HepG2 (cell line): ENCODE data around the gene SOX13. TPM values are rescaled to one million over a fixed set of nuclear protein-coding genes. Genes with fewer than 3 reads are reported as not detected.
"Not testable (repeated sequence)": the region's sequence is repeated elsewhere in the genome, so short reads cannot be mapped to it uniquely, and the experiment has no call there.

ENCODE experiments used
- ATAC-seq: fragments of 200-7000 bp; cut with Tn5 transposase; 3 replicates; pipeline ENCODE4 v1.9.1; 2020; ENCODE audit warnings: mild to moderate bottlenecking, moderate library complexity
- BruUV-seq: library from RNA; stranded (reverse); fragments of 400-500 nt; replicated peaks from 2 replicates; lab custom pipeline; 2021; lab: Mats Ljungman, UMichigan
- CTCF ChIA-PET: fragments of 300-600 bp; formaldehyde crosslinking; extraction: SDS; loops from one replicate; lab custom pipeline; 2021; ENCODE audit warnings: low total read pairs, inconsistent platforms, low intra/inter-chr PET ratio; lab: Yijun Ruan, JAX
- POLR2A ChIA-PET: fragments of 350-600 bp; sonication (Branson Sonifier 250); formaldehyde crosslinking; loops from one replicate; lab custom pipeline; 2020; ENCODE audit warnings: antibody characterized with exemption, inconsistent platforms; lab: Yijun Ruan, JAX
- DNase-seq: peaks from one replicate; pipeline ENCODE4 v3.0.0-alpha.2; 2015; ENCODE audit warnings: low spot score
- FAIRE-seq: peaks from 3 replicates; lab custom pipeline; 2011; peaks lifted over from hg19 to GRCh38; lab: Jason Lieb, UNC
- H2AFZ ChIP-seq: one replicate; pipeline ENCODE4 v1.6.1; 2011; ENCODE audit warnings: low read length, inconsistent platforms
- H3K27ac ChIP-seq: fragments of 300-600 bp; 3 replicates; pipeline ENCODE4 v1.8.0; 2011; ENCODE audit warnings: mixed run types, mild to moderate bottlenecking, mixed read lengths, low read length, inconsistent platforms; ENCODE audit not compliant: insufficient read depth; ENCODE audit errors: extremely low read length
- H3K27me3 ChIP-seq, 2 experiments: fragments of 200-600 bp in 1 of 2; 2 replicates in 1 of 2; 3 replicates in 1 of 2; pipeline versions ENCODE4 v1.6.0 to v1.8.0; 2011; ENCODE audit warnings: low read length in 2 of 2, mild to moderate bottlenecking in 2 of 2, moderate library complexity in 2 of 2, inconsistent platforms in 1 of 2; ENCODE audit not compliant: insufficient read depth in 2 of 2, control insufficient read depth in 1 of 2
- H3K36me3 ChIP-seq, 2 experiments: fragments of 200-600 bp in 1 of 2; replicated peaks in 1 of 2; 2 replicates in 1 of 2; 3 replicates in 1 of 2; pipeline versions ENCODE4 v1.5.1 to v1.8.0; 2011; ENCODE audit warnings: low read length in 2 of 2, inconsistent platforms in 1 of 2; ENCODE audit not compliant: insufficient read depth in 2 of 2, control insufficient read depth in 1 of 2
- H3K4me1 ChIP-seq: 2 replicates; pipeline ENCODE4 v1.5.1; 2012; ENCODE audit warnings: low read length, inconsistent platforms; ENCODE audit not compliant: insufficient read depth
- H3K4me2 ChIP-seq: 2 replicates; pipeline ENCODE4 v1.6.0; 2011; ENCODE audit warnings: low read depth, low read length, inconsistent platforms
- H3K4me3 ChIP-seq, 3 experiments: fragments of 200-600 bp in 1 of 3; sonication (generic), shearing (Covaris generic) in 1 of 3; replicated peaks in 1 of 3; 2 replicates each; pipeline ENCODE4 v1.5.1; 2011 to 2016; ENCODE audit warnings: low read length in 3 of 3, inconsistent platforms in 2 of 3, low read depth in 2 of 3, mild to moderate bottlenecking in 2 of 3, control low read depth in 1 of 3, mixed read lengths in 1 of 3; ENCODE audit not compliant: insufficient read depth in 1 of 3
- H3K79me2 ChIP-seq: one replicate; pipeline ENCODE4 v1.6.1; 2011; ENCODE audit warnings: low read length, inconsistent platforms; ENCODE audit not compliant: insufficient read depth
- H3K9ac ChIP-seq: 2 replicates; pipeline ENCODE4 v1.6.0; 2011; ENCODE audit warnings: mild to moderate bottlenecking, low read depth, low read length, inconsistent platforms; ENCODE audit not compliant: insufficient read depth
- H3K9me3 ChIP-seq: 2 replicates; pipeline ENCODE4 v1.5.1; 2012; ENCODE audit warnings: mild to moderate bottlenecking, low read length
- H4K20me1 ChIP-seq: 2 replicates; pipeline ENCODE4 v1.6.0; 2011; ENCODE audit warnings: inconsistent platforms, mild to moderate bottlenecking, low read length, moderate library complexity; ENCODE audit not compliant: insufficient read depth
- CC2D1A ChIP-seq: sonication (generic); formaldehyde crosslinking; IDR thresholded peaks from 2 replicates; pipeline ENCODE4 v1.8.1; 2023; ENCODE audit warnings: mild to moderate bottlenecking, missing genetic modification reagents
- CHCHD3 ChIP-seq: sonication (generic); formaldehyde crosslinking; IDR thresholded peaks from 2 replicates; pipeline ENCODE4 v1.8.0; 2022; ENCODE audit warnings: mild to moderate bottlenecking, missing genetic modification reagents, moderate library complexity
- MAFF ChIP-seq: IDR thresholded peaks from 2 replicates; pipeline ENCODE4 v1.6.1; 2011; ENCODE audit warnings: low read depth, low read length, improper control_type of control experiment
- MAFK ChIP-seq, 2 experiments: IDR thresholded peaks in 1 of 2; conservative IDR thresholded peaks in 1 of 2; 2 replicates each; pipeline ENCODE4 v1.6.1; 2011; ENCODE audit warnings: improper control_type of control experiment in 2 of 2, low read length in 2 of 2
- MZF1 ChIP-seq: sonication (generic); formaldehyde crosslinking; IDR thresholded peaks from 2 replicates; pipeline ENCODE4 v1.8.1; 2023; ENCODE audit warnings: mild to moderate bottlenecking, missing genetic modification reagents, borderline replicate concordance
- NR3C1 ChIP-seq: sonication (generic); formaldehyde crosslinking; IDR thresholded peaks from 2 replicates; pipeline ENCODE4 v1.4.0; 2020; ENCODE audit warnings: missing genetic modification reagents
- SIN3B ChIP-seq: fragments of 150-350 bp; IDR thresholded peaks from 2 replicates; pipeline ENCODE4 v1.6.1; 2014; ENCODE audit warnings: low read length
- SMYD3 ChIP-seq: sonication (generic); formaldehyde crosslinking; IDR thresholded peaks from 2 replicates; pipeline ENCODE4 v1.8.1; 2023; ENCODE audit warnings: mild to moderate bottlenecking, missing genetic modification reagents
- TARDBP ChIP-seq: sonication (generic); formaldehyde crosslinking; IDR thresholded peaks from 2 replicates; pipeline ENCODE4 v1.8.0; 2022; ENCODE audit warnings: mild to moderate bottlenecking, missing genetic modification reagents
- ZFAT ChIP-seq: sonication (generic); formaldehyde crosslinking; conservative IDR thresholded peaks from 2 replicates; pipeline ENCODE4 v1.8.1; 2023; ENCODE audit warnings: missing genetic modification reagents, inconsistent platforms
- WGBS: methylation state at CpG from one replicate; pipeline ENCODE4 v1.1.6; 2017; ENCODE audit warnings: low lambda C conversion rate; 5-methylcytosine and 5-hydroxymethylcytosine counted together
- in situ Hi-C: cut with HindIII; loops from 2 replicates; pipeline ENCODE4 v1.10.0; 2017; ENCODE audit warnings: low pct_unique_long_range_greater_than_20kb; ENCODE audit not compliant: extremely low pct_ligation_motif_present
- intact Hi-C: fragments of 100-400 bp; cut with micrococcal nuclease; formaldehyde crosslinking; loops from one replicate; pipeline ENCODE4 v1.10.0; 2022; ENCODE audit not compliant: unreplicated experiment
- polyA plus RNA-seq, 8 experiments: library from polyadenylated mRNA; depleted of rRNA in 3 of 8; stranded (reverse) in 7 of 8; unstranded in 1 of 8; fragments of >200 nt; fragmentation: Illumina TruSeq in 4 of 8; extraction: Trizol in 4 of 8; gene quantifications; 2 replicates each; pipeline versions ENCODE4 v1.2.1 to v1.2.3, GENCODE V29; 2011 to 2016; ENCODE audit warnings: low read depth in 4 of 8, missing spikeins in 1 of 8, mixed read lengths in 1 of 8; ENCODE audit not compliant: insufficient read depth in 1 of 8
- total RNA-seq, 5 experiments: library from RNA; depleted of rRNA; stranded (reverse); fragments of >200 nt; fragmentation: Illumina TruSeq; extraction: Trizol; gene quantifications; 2 replicates each; pipeline ENCODE4 v1.2.3, GENCODE V29; 2016; ENCODE audit warnings: low read depth in 1 of 5
- TF ChIP-seq, protein P1 (sequence below): sonication (generic); formaldehyde crosslinking; IDR thresholded peaks from 2 replicates; pipeline ENCODE4 v1.9.0; 2021; ENCODE audit warnings: missing genetic modification reagents, mild to moderate bottlenecking, borderline replicate concordance

The SOX13 gene
- total and polyA plus RNA-seq, 2 of the 13 experiments (the other 11 are each of a cell fraction or from before 2014, with no cell fraction given), result 13.3 to 15.8 TPM

DNA sequence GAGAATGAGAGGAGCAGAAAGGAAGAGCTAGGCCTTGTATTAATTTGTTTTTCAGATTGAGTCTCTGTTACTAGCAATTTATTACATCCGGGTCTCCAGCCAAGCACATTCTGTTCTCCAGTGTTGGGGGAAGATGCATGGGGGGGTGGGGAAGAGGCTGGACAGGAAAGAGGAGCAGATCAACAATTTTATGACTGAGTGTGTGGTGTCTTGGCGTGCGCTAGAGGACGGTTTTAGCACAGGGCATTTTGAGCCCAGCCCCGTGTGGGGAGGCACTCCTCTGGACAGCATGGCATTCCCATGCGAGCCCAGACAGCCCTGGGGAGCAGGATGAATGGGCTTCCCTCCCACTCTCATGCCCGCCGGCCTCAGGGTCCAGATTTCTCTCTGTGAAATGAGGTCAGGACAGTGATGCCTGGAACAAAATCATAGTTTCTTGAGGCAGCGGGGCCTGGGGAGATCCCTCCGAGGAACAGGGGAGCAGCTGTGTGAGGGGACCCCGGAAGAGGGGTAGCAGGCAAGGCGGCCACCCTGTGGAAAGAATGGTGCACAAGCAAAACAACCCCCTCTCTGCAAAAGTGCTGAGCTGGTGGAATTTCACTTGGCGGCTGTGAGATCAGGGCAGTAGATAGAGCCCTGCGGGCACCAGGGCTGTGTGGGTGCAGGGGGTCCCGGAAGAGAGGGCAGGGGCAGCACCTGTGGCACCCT, 16.3 kb downstream of the SOX13 start:
- Histone ChIP-seq H3K4me3 (no peak overlapping the region), H3K9ac (no peak overlapping the region), H4K20me1 (peaks cover 2% of the 10 kb centered on the region; the same call in 1 of the 2 replicates), H3K79me2 (peaks cover 87% of the 10 kb centered on the region), H3K4me1 (peaks cover 61% of the 10 kb centered on the region), H3K27ac (no peak overlapping the region), H2AFZ (no peak overlapping the region), H3K4me2 (no peak overlapping the region), H3K36me3 (peaks cover 0 to 3% of the 10 kb centered on the region in 2 experiments; a peak in 2 of 5 replicates), H3K9me3 (no peaks in the 10 kb centered on the region), H3K27me3 (no peaks in the 10 kb centered on the region)
- in situ Hi-C loops (no loop called here), intact Hi-C loops (no loop called here)
- POLR2A ChIA-PET, result no interaction called here
- TF ChIP-seq MAFF (peak; percentile 88), ZFAT (CRISPR knock-in tag) (no peak), MAFK (conservative IDR thresholded peaks at IDR 0.05 in 1 of 2, IDR thresholded peaks at IDR 0.05 in 1 of 2; ENCODE audit: low read length in 2 of 2) (peak; percentile 87 to 93), SMYD3 (CRISPR knock-in tag) (no peak), MZF1 (CRISPR knock-in tag) (no peak), SIN3B (no peak), CHCHD3 (CRISPR knock-in tag) (no peak), NR3C1 (CRISPR knock-in tag) (no peak), CC2D1A (CRISPR knock-in tag) (no peak), TARDBP (CRISPR knock-in tag) (no peak)
- TF ChIP-seq, protein P1, sequence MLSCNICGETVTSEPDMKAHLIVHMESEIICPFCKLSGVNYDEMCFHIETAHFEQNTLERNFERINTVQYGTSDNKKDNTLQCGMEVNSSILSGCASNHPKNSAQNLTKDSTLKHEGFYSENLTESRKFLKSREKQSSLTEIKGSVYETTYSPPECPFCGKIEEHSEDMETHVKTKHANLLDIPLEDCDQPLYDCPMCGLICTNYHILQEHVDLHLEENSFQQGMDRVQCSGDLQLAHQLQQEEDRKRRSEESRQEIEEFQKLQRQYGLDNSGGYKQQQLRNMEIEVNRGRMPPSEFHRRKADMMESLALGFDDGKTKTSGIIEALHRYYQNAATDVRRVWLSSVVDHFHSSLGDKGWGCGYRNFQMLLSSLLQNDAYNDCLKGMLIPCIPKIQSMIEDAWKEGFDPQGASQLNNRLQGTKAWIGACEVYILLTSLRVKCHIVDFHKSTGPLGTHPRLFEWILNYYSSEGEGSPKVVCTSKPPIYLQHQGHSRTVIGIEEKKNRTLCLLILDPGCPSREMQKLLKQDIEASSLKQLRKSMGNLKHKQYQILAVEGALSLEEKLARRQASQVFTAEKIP (CRISPR knock-in tag), result no peak
- FAIRE-seq (no peak), DNase-seq (no peak), ATAC-seq (no peak)
- WGBS, result 95% methylated on average over 12 of the region's 15 CpGs
- no TSS peak for BruUV-seq
- CTCF ChIA-PET, result no interaction called here

DNA sequence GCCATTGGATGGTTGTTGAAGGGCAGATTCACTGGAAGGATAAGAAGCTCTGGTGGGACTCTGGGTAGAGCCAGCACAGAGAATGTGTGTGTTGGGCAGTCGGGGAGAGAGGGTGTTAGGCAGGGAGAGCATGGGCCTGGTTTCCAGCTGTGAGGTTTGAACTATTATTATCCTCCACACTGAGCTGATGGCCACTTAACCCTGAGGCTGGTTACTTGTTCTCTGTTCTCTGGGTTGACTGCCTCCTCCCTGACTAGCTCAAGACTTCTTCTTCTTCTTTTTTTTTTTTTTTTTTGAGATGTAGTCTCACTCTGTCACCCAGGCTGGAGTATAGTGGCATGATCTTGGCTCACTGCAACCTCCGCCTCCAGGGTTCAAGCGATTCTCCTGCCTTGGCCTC, 17.2 kb downstream of the SOX13 start:
- H3K36me3 ChIP-seq, H3K27me3 ChIP-seq, FAIRE-seq, H3K27ac ChIP-seq, H4K20me1 ChIP-seq, H3K9me3 ChIP-seq, ATAC-seq, H3K4me3 ChIP-seq, DNase-seq, H2AFZ ChIP-seq, in situ Hi-C loops, BruUV-seq, intact Hi-C loops, H3K9ac ChIP-seq, H3K4me2 ChIP-seq, CTCF ChIA-PET: not testable (repeated sequence)
- peaks cover 61% of the 10 kb centered on the region for H3K4me1 ChIP-seq
- H3K79me2 ChIP-seq, result peaks cover 87% of the 10 kb centered on the region
- 100% methylated on average over 2 of the region's 3 CpGs for WGBS
- POLR2A ChIA-PET, result interaction anchor here (1.5 to 1.7 kb wide), 3 partner anchors 12 to 18 kb away, joined by 4 to 5 read pairs (median 5); partner anchors contain the start of gene SOX13
